WTC11 (cell line): ENCODE results near the gene FCHSD2. TPM values are rescaled to one million over a fixed set of nuclear protein-coding genes. Genes with fewer than 3 reads are reported as not detected.

Experiments
- ATAC-seq: fragments of 200-7000 bp; cut with Tn5 transposase; 2 replicates; pipeline ENCODE4 v1.10.0; 2021; ENCODE audit warnings: mild to moderate bottlenecking, moderate library complexity
- CTCF ChIA-PET: fragments of 300-600 bp; sonication (Branson Sonifier 250); formaldehyde crosslinking; loops from one replicate; lab custom pipeline; 2021; ENCODE audit warnings: antibody characterized with exemption; lab: Charles Lee
- POLR2A ChIA-PET: fragments of 350-600 bp; sonication (Branson Sonifier 250); formaldehyde crosslinking; loops from one replicate; lab custom pipeline; 2021; ENCODE audit warnings: antibody characterized with exemption; lab: Charles Lee
- DNase-seq: peaks from one replicate; pipeline ENCODE4 v3.0.0; 2021; ENCODE audit warnings: low spot score
- H3K27ac Mint-ChIP-seq: 2 replicates; pipeline ENCODE4 v1.8.0; 2021; ENCODE audit warnings: mixed read lengths
- H3K27me3 Mint-ChIP-seq: 2 replicates; pipeline ENCODE4 v1.8.0; 2021; ENCODE audit warnings: low read depth, mild to moderate bottlenecking, moderate library complexity, mixed read lengths
- H3K36me3 Mint-ChIP-seq: 2 replicates; pipeline ENCODE4 v1.8.0; 2021; ENCODE audit warnings: mixed read lengths
- H3K4me1 Mint-ChIP-seq: 2 replicates; pipeline ENCODE4 v1.8.0; 2022; ENCODE audit warnings: mixed read lengths
- H3K4me3 Mint-ChIP-seq: 2 replicates; pipeline ENCODE4 v1.8.0; 2021; ENCODE audit warnings: mild to moderate bottlenecking, moderate library complexity, mixed read lengths
- H3K9me3 Mint-ChIP-seq: 2 replicates; pipeline ENCODE4 v1.8.0; 2021; ENCODE audit warnings: mixed read lengths
- ATF3 ChIP-seq: sonication (generic); formaldehyde crosslinking; conservative IDR thresholded peaks from 2 replicates; pipeline ENCODE4 v1.8.1; 2022; ENCODE audit warnings: mild to moderate bottlenecking, missing genetic modification reagents
- E2F5 ChIP-seq: sonication (generic); formaldehyde crosslinking; IDR thresholded peaks from 2 replicates; pipeline ENCODE4 v1.8.1; 2022; ENCODE audit warnings: mild to moderate bottlenecking, moderate library complexity, missing genetic modification reagents
- EMX1 ChIP-seq: fragments of 250-450 bp; sonication (Bioruptor Pico); IDR thresholded peaks from 2 replicates; pipeline ENCODE4 v1.8.0; 2021; ENCODE audit warnings: mild to moderate bottlenecking
- FOXP4 ChIP-seq: sonication (generic); formaldehyde crosslinking; IDR thresholded peaks from 2 replicates; pipeline ENCODE4 v1.8.0; 2022; ENCODE audit warnings: mild to moderate bottlenecking, missing genetic modification reagents
- GABPB1 ChIP-seq: sonication (generic); formaldehyde crosslinking; IDR thresholded peaks from 2 replicates; pipeline ENCODE4 v1.8.1; 2023; ENCODE audit warnings: mild to moderate bottlenecking, missing genetic modification reagents
- GRHL2 ChIP-seq: fragments of 250-450 bp; sonication (Bioruptor Pico); IDR thresholded peaks from 2 replicates; pipeline ENCODE4 v1.8.0; 2022; ENCODE audit warnings: mild to moderate bottlenecking, moderate library complexity; ENCODE audit not compliant: insufficient replicate concordance, severe bottlenecking
- GTF2I ChIP-seq: fragments of 250-450 bp; sonication (Bioruptor Pico); conservative IDR thresholded peaks from 2 replicates; pipeline ENCODE4 v1.4.0; 2021; ENCODE audit warnings: mild to moderate bottlenecking
- HMGA2 ChIP-seq: fragments of 250-450 bp; sonication (Bioruptor Pico); IDR thresholded peaks from 2 replicates; pipeline ENCODE4 v1.4.0; 2021; ENCODE audit warnings: mild to moderate bottlenecking, moderate library complexity
- JAZF1 ChIP-seq: fragments of 250-450 bp; sonication (Bioruptor Pico); IDR thresholded peaks from 2 replicates; pipeline ENCODE4 v1.9.0; 2021; ENCODE audit warnings: moderate library complexity, mild to moderate bottlenecking, inconsistent platforms
- JUN ChIP-seq: sonication (generic); formaldehyde crosslinking; IDR thresholded peaks from 2 replicates; pipeline ENCODE4 v1.8.0; 2023; ENCODE audit warnings: mild to moderate bottlenecking, missing genetic modification reagents
- MLX ChIP-seq: sonication (generic); formaldehyde crosslinking; IDR thresholded peaks from 2 replicates; pipeline ENCODE4 v1.8.1; 2023; ENCODE audit warnings: mild to moderate bottlenecking, missing genetic modification reagents, moderate library complexity
- MXD4 ChIP-seq: fragments of 250-450 bp; sonication (Bioruptor Pico); IDR thresholded peaks from 2 replicates; pipeline ENCODE4 v1.8.0; 2021; ENCODE audit warnings: mild to moderate bottlenecking, moderate library complexity, borderline replicate concordance
- NR2C2 ChIP-seq: sonication (generic); formaldehyde crosslinking; IDR thresholded peaks from 2 replicates; pipeline ENCODE4 v1.8.0; 2022; ENCODE audit warnings: mild to moderate bottlenecking, missing genetic modification reagents
- PRRX2 ChIP-seq: fragments of 250-450 bp; sonication (Bioruptor Pico); IDR thresholded peaks from 2 replicates; pipeline ENCODE4 v1.8.0; 2021; ENCODE audit warnings: mild to moderate bottlenecking
- RELA ChIP-seq: sonication (generic); formaldehyde crosslinking; IDR thresholded peaks from 2 replicates; pipeline ENCODE4 v1.8.1; 2022; ENCODE audit warnings: missing genetic modification reagents, mild to moderate bottlenecking, borderline replicate concordance
- SMAD3 ChIP-seq: sonication (generic); formaldehyde crosslinking; IDR thresholded peaks from 2 replicates; pipeline ENCODE4 v1.8.0; 2022; ENCODE audit warnings: missing genetic modification reagents, mild to moderate bottlenecking, borderline replicate concordance
- TEAD4 ChIP-seq: sonication (generic); formaldehyde crosslinking; IDR thresholded peaks from 2 replicates; pipeline ENCODE4 v1.8.0; 2022; ENCODE audit warnings: mild to moderate bottlenecking, missing genetic modification reagents
- USF1 ChIP-seq: sonication (generic); formaldehyde crosslinking; IDR thresholded peaks from 2 replicates; pipeline ENCODE4 v1.8.0; 2022; ENCODE audit warnings: mild to moderate bottlenecking, missing genetic modification reagents
- ZBTB43 ChIP-seq: sonication (generic); formaldehyde crosslinking; IDR thresholded peaks from 2 replicates; pipeline ENCODE4 v1.8.1; 2023; ENCODE audit warnings: mild to moderate bottlenecking, missing genetic modification reagents
- ZMAT4 ChIP-seq: fragments of 250-450 bp; sonication (Bioruptor Pico); IDR thresholded peaks from 2 replicates; pipeline ENCODE4 v1.9.0; 2021; ENCODE audit warnings: mild to moderate bottlenecking
- ZNF232 ChIP-seq: sonication (generic); formaldehyde crosslinking; IDR thresholded peaks from 2 replicates; pipeline ENCODE4 v1.8.0; 2022; ENCODE audit warnings: mild to moderate bottlenecking, missing genetic modification reagents
- ZNF281 ChIP-seq: sonication (generic); formaldehyde crosslinking; IDR thresholded peaks from 2 replicates; pipeline ENCODE4 v1.8.0; 2023; ENCODE audit warnings: mild to moderate bottlenecking, missing genetic modification reagents
- ZNF416 ChIP-seq: fragments of 250-450 bp; sonication (Bioruptor Pico); IDR thresholded peaks from 2 replicates; pipeline ENCODE4 v1.9.0; 2021; ENCODE audit warnings: mild to moderate bottlenecking, inconsistent platforms
- ZNF425 ChIP-seq: fragments of 250-450 bp; sonication (Bioruptor Pico); conservative IDR thresholded peaks from 2 replicates; pipeline ENCODE4 v1.9.0; 2021; ENCODE audit warnings: mild to moderate bottlenecking
- ZNF671 ChIP-seq: fragments of 250-450 bp; sonication (Bioruptor Pico); IDR thresholded peaks from 2 replicates; pipeline ENCODE4 v1.8.0; 2021; ENCODE audit warnings: mild to moderate bottlenecking
- total RNA-seq: library from RNA; stranded (reverse); gene quantifications from 3 replicates; pipeline ENCODE4 v1.2.3, GENCODE V29; 2021

FCHSD2 gene
- total RNA-seq, 1 experiment from 2014 or later: 10.1 TPM

- peak; percentile 96 for DNase-seq
- peak; percentile 84 for ATAC-seq
- Mint-ChIP-seq H3K4me1 (peaks cover 17% of the 10 kb centered on the region), H3K27ac (no peak overlapping the region), H3K27me3 (peaks cover 36% of the 10 kb centered on the region), H3K9me3 (no peaks in the 10 kb centered on the region), H3K4me3 (peak overlapping the region; percentile 61), H3K36me3 (no peaks in the 10 kb centered on the region; the same call in 1 of the 2 replicates)
- ChIA-PET CTCF (interaction anchor here (0.6 to 3.1 kb wide), 12 partner anchors 9 to 485 kb away, joined by 3 to 22 read pairs (median 5); partner anchors contain the start of genes FCHSD2 and STARD10), POLR2A (no interaction called here)
- TF ChIP-seq ZBTB43 (CRISPR knock-in tag) (no peak), GTF2I (CRISPR knock-in tag) (no peak), JAZF1 (CRISPR knock-in tag) (no peak), ZNF425 (no peak), NR2C2 (CRISPR knock-in tag) (peak; percentile 23), ATF3 (CRISPR knock-in tag) (no peak), GRHL2 (no peak), GABPB1 (CRISPR knock-in tag) (0 out of 2 replicates have a peak, but pooled peaks have one; percentile 6), ZMAT4 (CRISPR knock-in tag) (no peak), ZNF281 (CRISPR knock-in tag) (no peak), ZNF671 (no peak), USF1 (CRISPR knock-in tag) (no peak), JUN (CRISPR knock-in tag) (no peak), MXD4 (CRISPR knock-in tag) (no peak), TEAD4 (CRISPR knock-in tag) (no peak), ZNF232 (CRISPR knock-in tag) (peak; percentile 68; the same call in 1 of the 2 replicates), RELA (no peak), HMGA2 (CRISPR knock-in tag) (no peak), ZNF416 (CRISPR knock-in tag) (no peak), E2F5 (peak; percentile 89), EMX1 (CRISPR knock-in tag) (no peak), FOXP4 (CRISPR knock-in tag) (peak; percentile 92), SMAD3 (CRISPR knock-in tag) (peak; percentile 61; the same call in 1 of the 2 replicates), PRRX2 (CRISPR knock-in tag) (no peak), MLX (CRISPR knock-in tag) (no peak)
These were observed 320.0 kb downstream of the FCHSD2 start for GRCh38 chr11:72821920-72822799.
